Dedifferentiated amniotic fluid mesenchymal stem cell (primary cell): ENCODE data around the gene NANOS1.
A peak's percentile ranks its signal among the peaks of the same experiment; 100 is the strongest.
"Not testable (repeated sequence)": the region's sequence is repeated elsewhere in the genome, so short reads cannot be mapped to it uniquely, and the experiment has no call there.

Experiments used
- DNase-seq: peaks from one replicate; pipeline ENCODE4 v3.0.0-alpha.2; 2016; ENCODE audit errors: extremely low spot score

NANOS1 gene

GRCh38 chr10:119007211-119007574 lies 22.3 kb upstream of the NANOS1 start:
- DNase-seq = peak; percentile 32

DNA sequence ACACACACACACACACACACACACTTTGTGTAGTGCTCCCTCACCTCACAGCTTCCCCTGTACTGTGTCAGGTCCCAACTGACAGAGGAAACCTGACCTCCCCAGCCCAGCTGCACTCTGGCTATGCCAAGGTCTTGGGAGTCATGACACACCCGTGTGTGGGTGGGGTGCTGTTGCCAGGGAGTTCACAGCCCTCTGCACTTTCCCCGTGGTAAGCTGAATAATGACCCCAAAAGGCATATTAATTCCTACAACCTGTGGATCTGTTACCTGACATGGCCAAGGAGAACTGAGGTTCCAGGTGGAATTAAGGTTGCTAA lies 8.9 kb upstream of the NANOS1 start:
- no peak for DNase-seq

DNA sequence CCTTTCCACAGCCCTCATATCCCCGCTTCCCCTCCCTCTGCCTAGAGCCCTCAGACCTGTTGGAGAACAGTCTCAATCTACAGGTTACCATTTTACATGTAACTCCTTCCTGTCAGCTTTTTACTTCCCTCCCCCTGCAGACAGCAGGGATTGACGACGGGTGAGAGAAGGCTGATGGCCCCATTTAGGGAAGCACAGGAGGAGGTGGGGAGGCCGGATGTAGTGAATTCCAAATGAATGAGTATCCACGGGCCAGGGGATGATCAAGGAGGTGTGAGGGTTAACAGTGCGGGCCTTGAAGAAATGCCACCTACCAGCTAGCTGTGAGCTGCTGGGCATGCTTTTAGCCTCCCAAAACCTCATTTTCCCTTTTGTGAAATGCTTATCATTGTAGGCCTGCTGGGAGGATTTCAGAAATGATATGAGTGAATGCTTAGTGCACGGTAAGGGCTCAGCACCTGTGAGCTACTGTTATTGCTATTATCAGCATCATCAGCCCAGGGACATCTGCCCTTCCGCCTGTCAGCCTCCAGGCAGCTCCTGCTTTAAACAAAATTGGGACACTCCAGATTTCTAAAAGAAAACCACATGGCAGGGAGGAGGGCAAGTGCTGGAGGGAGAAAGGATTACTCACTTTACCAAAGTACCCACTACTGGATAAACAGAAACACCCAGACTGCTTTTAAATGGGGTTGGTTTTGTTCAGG lies 6.5 kb upstream of the NANOS1 start:
- DNase-seq = no peak

- no peak for DNase-seq
Measured at GRCh38 chr10:119023553-119023868, 6.0 kb upstream of the NANOS1 start.

DNA sequence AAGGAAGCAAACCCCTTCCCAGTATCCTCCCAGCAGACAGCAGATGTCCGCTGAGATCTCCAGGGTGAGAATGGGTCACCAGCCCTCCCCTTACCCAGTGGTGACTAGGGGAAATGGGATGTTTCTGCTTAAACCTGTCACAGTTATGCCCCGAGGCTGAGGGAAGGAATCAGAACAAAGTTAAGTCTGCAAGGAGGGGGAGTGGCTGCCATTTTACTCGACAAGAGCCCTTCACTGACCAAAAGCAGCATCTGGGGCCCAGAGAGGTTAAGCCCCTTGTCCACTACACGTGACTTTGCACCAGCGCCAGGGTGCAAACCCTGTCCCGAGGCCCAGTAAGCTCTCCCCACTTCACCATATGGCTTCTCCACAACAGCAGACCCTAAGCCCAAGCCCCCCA lies 4.6 kb upstream of the NANOS1 start:
- no peak for DNase-seq

DNA sequence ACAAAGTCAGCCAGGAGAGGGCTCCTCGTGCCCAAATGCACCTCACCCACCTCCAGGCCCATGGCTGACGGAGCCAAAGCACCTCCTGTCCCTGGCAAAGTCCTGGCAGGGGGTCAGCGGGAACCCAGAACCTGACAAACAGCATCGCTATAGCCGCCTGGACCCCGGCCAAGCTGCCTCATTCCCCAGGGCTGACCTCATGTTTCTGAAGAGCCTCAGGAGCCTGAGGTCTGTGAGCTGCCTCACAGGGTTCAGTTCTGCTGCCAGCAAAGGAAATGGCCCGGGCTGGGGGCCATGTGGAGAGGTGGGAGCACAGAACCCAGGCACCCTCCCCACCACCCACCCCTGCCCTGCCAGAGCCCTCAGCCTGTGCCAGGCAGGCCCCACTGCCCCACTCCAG lies 4.2 kb upstream of the NANOS1 start:
- no peak for DNase-seq

- DNase-seq = no peak
Measured at GRCh38 chr10:119025776-119026175, 3.7 kb upstream of the NANOS1 start.

GRCh38 chr10:119026301-119027110 lies 3.0 kb upstream of the NANOS1 start:
- peak; percentile 35 for DNase-seq

- not testable (repeated sequence) for DNase-seq
Measured at GRCh38 chr10:119028445-119028899, 1.0 kb upstream of the NANOS1 start.

DNA sequence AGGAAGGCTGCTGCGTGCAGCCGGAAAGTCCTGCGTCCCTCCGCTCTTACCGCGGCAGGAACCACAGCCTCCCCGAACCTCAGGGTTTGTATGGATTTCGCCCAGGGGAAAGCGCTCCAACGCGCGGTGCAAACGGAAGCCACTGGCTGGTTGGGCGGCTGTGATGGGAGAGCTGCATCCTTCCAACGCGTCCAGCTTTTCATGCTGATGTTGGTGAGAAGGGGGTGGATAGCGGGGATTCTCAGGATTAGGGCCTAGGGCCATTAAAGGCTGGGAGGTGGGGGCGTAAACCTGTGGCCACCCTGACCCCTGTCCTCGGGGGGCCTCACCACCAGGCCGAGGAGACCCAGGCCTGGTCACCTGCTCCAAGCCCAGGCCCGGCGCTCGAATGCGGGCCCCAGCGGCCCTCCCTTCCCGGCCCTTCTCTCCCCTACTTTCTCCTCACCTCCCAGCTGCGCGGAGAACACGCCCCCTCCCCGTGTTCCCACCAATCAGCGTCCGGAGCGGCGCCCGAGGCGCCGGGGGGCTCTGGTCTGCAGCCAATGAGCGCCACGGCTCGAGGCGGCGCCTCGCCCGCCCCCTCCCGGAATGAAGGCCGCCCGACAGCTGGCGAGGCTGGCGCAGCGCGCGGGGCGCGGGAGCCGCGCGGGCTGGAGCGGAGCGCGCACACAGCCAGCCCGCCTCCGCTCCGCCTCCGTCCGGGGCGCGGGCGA lies 458 bp upstream of the NANOS1 start:
- peak; percentile 58 for DNase-seq

DNA sequence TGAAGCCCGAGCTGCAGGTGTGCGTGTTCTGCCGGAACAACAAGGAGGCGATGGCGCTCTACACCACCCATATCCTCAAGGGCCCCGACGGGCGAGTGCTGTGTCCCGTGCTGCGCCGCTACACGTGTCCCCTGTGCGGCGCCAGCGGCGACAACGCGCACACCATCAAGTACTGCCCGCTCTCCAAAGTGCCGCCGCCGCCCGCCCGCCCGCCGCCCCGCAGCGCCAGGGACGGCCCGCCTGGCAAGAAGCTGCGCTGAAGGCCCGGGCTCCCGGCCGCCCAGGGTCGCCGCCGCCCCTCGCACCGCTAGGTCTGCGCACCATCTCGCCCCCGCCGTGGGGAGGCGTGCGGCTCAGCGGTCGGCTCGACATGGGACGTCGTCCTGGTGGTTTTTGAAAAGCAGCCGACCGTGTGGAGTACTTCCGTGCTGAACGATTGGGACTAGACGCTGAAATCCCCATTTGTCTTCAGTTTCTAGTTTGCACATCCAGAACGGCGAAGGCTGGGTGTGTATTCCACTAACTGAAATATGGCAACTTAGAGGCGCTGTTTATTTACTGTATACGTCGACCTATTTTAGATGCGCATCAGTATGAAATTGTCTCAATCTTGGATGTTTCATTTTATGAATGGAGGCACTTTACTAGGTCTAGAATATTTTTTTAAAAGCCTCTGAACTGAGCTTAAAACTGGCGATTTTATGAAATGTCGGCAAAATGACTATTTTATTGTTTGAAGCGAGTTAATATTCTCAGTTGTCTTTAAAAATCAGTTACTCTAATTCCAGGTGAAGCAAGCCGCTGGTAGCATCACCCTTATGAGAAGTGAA lies 1.1 kb downstream of the NANOS1 start:
- DNase-seq = no peak

GRCh38 chr10:119031496-119032059 lies 2.1 kb downstream of the NANOS1 start:
- no peak for DNase-seq

DNA sequence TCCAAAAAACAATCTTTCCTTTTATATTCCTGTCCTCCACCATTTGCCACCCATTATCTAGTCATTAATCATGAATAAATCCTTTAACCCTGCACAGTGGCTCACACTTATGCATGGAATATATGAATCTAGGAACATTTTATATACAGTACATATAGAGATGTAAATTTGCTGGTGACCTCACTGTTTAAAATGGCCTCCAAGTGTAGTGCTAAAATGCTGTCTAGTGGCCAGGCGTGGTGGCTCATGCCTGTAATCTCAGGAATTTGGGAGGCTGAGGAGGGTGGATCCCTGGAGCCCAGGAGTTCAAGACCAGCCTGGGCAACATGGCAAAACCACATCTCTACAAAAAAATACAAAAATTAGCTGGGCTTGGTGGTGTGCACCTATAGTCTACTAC lies 9.6 kb downstream of the NANOS1 start:
- DNase-seq = no peak

GRCh38 chr10:119041326-119041725 lies 11.8 kb downstream of the NANOS1 start:
- DNase-seq = no peak

DNA sequence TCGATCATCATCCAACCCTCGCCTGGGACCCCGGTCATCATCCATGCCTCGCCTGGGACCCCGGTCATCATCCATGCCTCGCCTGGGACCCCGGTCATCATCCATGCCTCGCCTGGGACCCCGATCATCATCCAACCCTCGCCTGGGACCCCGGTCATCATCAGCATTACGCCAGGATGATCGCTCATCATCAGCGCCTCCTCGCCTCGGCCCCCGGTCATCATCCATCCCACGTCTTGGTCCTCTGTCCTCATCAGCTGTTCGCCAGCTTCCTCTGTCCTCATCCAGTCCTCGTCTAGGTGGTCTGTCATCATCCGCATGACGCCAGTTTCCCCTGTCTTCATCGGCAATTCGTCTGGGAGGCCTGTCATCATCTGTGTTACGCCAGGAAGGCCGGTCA lies 12.7 kb downstream of the NANOS1 start:
- no peak for DNase-seq

DNA sequence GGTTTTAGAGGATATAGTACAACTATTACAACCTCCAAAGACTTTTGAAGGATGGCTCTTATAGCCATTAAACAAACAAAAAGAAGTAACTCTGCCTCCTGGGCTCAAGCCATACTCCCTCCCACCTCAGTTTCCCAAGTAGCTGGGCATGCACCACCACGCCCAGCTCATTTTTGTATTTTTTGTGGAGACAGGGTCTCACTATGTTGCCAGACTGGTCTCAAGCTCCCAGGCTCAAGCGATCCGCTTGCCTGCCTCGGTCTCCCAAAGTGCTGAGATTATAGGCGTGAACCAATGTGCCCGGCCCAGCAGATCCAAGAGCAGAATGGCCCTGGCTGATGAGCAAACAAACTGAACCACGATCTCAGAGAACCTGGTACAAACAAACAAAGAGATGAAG lies 16.0 kb downstream of the NANOS1 start:
- DNase-seq = no peak

GRCh38 chr10:119049361-119049760 lies 19.8 kb downstream of the NANOS1 start:
- no peak for DNase-seq

GRCh38 chr10:119049777-119050176 lies 20.3 kb downstream of the NANOS1 start:
- DNase-seq = no peak

DNA sequence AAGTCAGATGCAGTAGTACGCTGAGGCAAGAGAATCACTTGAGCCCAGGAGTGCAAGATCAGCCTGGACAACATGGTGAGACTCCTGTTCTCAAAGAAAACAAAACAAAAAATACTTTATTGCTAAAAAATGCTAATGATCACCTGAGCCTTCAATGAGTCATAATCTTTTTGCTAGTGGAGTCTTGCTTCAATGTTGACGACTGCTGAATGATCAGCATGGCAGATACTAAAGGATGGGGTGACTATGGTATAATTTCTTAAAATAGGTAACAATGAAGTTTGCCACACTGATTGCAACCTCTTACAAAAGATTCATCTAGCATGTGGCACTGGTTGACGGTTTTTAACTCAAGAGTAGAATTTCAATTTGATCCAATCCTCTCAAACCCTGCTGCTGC lies 22.3 kb downstream of the NANOS1 start:
- no peak for DNase-seq

DNA sequence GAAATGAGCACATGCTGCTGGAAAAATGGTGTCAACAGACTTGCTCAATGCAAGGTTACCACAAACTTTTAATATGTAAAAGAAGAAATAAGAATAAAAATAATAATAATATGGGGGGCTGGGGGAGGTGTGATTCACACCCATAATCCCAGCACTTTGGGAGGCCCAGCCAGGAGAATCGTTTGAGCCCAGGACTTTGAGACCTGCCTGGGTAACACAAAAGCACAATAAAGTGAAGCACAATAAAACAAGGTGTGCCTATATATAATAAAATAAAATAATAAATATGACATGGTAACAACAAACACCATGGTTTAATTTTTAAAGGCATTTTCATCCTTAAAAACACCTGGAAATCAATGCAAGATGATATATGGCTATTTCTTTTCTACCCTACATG lies 26.0 kb downstream of the NANOS1 start:
- no peak for DNase-seq

DNA sequence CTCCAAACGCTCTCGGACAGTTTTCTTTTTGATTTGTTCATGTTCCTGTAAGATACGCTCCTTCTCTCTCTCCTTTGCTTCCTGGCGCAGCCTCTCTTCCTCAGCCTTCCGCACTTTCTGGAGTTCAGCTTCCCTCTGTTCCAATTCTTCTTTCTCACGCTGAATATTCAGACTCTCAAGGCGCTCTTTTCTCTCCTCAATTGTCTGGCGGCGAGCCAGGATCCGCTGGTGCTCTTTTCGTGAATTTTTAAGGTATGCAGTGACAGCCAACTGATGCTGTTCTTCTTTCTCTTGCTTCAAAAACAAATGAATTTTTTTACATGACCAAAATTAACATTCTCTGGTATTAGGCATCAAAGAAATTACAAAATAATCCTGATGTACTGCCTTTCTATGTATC lies 28.5 kb downstream of the NANOS1 start:
- DNase-seq = no peak

DNA sequence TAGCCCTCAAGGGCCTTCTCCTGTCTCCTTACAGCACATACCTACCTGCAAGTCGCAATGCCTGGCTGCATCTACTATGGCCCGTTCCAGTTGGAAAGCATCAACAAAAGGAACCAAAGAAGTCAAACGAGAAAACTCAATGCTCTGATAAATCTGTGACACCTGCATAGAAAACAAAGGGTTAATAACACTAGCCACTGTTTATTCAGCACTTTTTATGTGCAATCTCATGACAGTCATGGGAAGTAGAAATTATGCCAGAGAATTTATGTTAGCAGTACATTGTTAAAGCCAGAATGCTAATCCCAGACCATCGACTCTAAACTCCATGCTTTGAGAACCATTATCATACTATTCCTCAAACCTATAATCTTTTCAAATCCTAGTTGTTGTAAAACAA lies 30.0 kb downstream of the NANOS1 start:
- no peak for DNase-seq
